Spleen (tissue), 11 donors: ENCODE data around the gene KIF25. TPM values are rescaled to one million over a fixed set of nuclear protein-coding genes. Genes with fewer than 3 reads are reported as not detected.

Source experiments
- DNase-seq: peaks from one replicate; pipeline ENCODE4 v3.0.0-alpha.2; 2020
- H3K27ac ChIP-seq, 8 donors: fragments of 200-600 bp; sonication (generic) in 7 of 8; 1 replicate in 4 of 8; 2 replicates in 4 of 8; pipeline versions ENCODE4 v1.5.0 to v1.8.0; 2016 to 2021; ENCODE audit warnings: inconsistent platforms in 4 of 8, mild to moderate bottlenecking in 4 of 8, moderate library complexity in 1 of 8
- H3K27me3 ChIP-seq, 7 donors: fragments of 200-600 bp; sonication (generic) in 6 of 7; replicated peaks in 1 of 7; 1 replicate in 4 of 7; 2 replicates in 3 of 7; pipeline versions ENCODE4 v1.5.0 to v1.8.0; 2016 to 2021; ENCODE audit warnings: inconsistent platforms in 3 of 7, mild to moderate bottlenecking in 1 of 7
- H3K36me3 ChIP-seq, 6 donors: fragments of 200-600 bp; sonication (generic) in 5 of 6; 1 replicate in 4 of 6; 2 replicates in 2 of 6; pipeline versions ENCODE4 v1.5.0 to v1.8.0; 2016 to 2021; ENCODE audit warnings: inconsistent platforms in 2 of 6
- H3K4me1 ChIP-seq, 6 donors: fragments of 200-600 bp; sonication (generic) in 5 of 6; 1 replicate in 3 of 6; 2 replicates in 3 of 6; pipeline versions ENCODE4 v1.5.0 to v1.8.0; 2016 to 2021; ENCODE audit warnings: inconsistent platforms in 3 of 6
- H3K4me3 ChIP-seq, 8 donors: fragments of 200-600 bp; sonication (generic) in 7 of 8; 1 replicate in 4 of 8; 2 replicates in 4 of 8; pipeline versions ENCODE4 v1.5.0 to v1.8.0; 2016 to 2021; ENCODE audit warnings: inconsistent platforms in 4 of 8, mild to moderate bottlenecking in 4 of 8, moderate library complexity in 2 of 8
- H3K9me3 ChIP-seq, 8 donors: fragments of 200-600 bp; sonication (generic) in 7 of 8; 1 replicate in 4 of 8; 2 replicates in 4 of 8; pipeline versions ENCODE4 v1.5.0 to v1.8.0; 2016 to 2021; ENCODE audit warnings: inconsistent platforms in 4 of 8
- POLR2A ChIP-seq, 3 donors: fragments of 450-650 bp; IDR thresholded peaks; one replicate each; pipeline ENCODE4 v1.5.1; 2017; ENCODE audit warnings: antibody characterized with exemption in 3 of 3, mild to moderate bottlenecking in 1 of 3
- POLR2AphosphoS5 ChIP-seq, 3 donors: sonication (generic); formaldehyde crosslinking; IDR thresholded peaks; one replicate each; pipeline ENCODE4 v1.5.1; 2017; ENCODE audit warnings: antibody characterized with exemption in 3 of 3
- WGBS, 5 donors: extraction: QIAGEN DNeasy Blood & Tissue Kit in 3 of 5; methylation state at CpG; one replicate each; pipeline versions ENCODE4 v1.1.5 to v1.1.7; 2013 to 2018; 5-methylcytosine and 5-hydroxymethylcytosine counted together
- intact Hi-C: fragments of 100-400 bp; cut with DNase I; formaldehyde crosslinking; loops from one replicate; pipeline ENCODE4 v1.15.0; 2023; ENCODE audit warnings: low total_unique reads
- polyA plus RNA-seq, 3 donors: library from polyadenylated mRNA; stranded (reverse); fragments of 200-250 nt; gene quantifications; one replicate each; pipeline ENCODE4 v1.2.1, GENCODE V29; 2013
- total RNA-seq, 7 donors: library from RNA; depleted of rRNA in 3 of 7; stranded (reverse); fragments of >200 nt in 3 of 7; fragmentation: NEBNext Ultra II Directional in 4 of 7; extraction: Animal tissue kit (Norgen Biotek cat#: 25700) in 4 of 7; gene quantifications; one replicate each; pipeline versions ENCODE4 v1.1.0 to v1.2.1, GENCODE V29; 2016 to 2021
- TF ChIP-seq, protein P1 (sequence below), 11 experiments: fragments of 200-600 bp in 7 of 11; fragments of 450-650 bp in 4 of 11; sonication (generic) in 4 of 11; IDR thresholded peaks in 8 of 11; conservative IDR thresholded peaks in 3 of 11; 1 replicate in 7 of 11; 2 replicates in 4 of 11; pipeline versions ENCODE4 v1.4.0 to v1.8.0; 2016 to 2021; ENCODE audit warnings: antibody characterized with exemption in 11 of 11, inconsistent platforms in 4 of 11, mild to moderate bottlenecking in 1 of 11
- donor health status: healthy with polysubstance abuse.
- donor health status: DM: no; HTN: no; CAD: no; lungs with moderate emphysema.
- donor health status: DM: no; HTN: no; CAD: no.
- donor health status: Bipolar disorder and iron deficiency.
- donor health status: healthy.
- donor health status: DM: no; HTN: no; CAD: no.
- donor health status: DM: yes; HTN: yes; CAD: no.

Gene KIF25
- total and polyA plus RNA-seq, 10 donors: 0.32 to 1.7 (median 0.49) TPM; not detected in 3

DNA sequence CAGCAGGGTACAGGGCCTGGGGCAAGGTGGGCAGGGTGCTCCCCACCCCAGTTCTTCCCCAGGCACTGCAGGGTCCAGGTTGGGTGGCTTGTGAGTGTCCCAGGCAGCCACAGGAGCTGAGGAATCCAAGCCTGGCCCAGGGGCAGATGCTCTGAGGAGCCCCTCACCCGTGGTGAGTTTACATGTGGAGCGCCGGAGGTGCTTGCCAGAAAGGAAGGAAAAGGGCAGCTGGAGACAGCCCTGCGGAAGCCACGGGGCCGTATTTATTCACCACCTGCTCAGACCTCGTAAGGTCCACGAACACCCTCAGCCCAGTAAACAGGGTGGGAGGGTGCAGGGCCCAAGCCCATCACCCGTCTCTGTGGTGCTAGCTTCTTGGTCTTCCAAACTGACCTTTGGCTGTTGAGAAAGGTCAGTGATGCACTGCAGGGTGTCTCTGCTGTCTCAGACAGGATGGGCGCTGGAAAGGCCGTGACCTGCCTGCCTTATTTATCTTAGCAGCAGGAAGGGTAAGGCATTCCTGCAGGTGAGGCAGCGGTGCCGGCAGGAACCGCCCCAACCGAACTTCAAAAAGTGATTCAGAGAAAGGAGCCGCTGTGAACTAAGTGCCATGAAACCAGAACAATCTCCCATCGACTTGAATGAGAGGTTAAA, 85.5 kb downstream of the KIF25 start:
- 46 to 64% (median 55%) methylated on average over 16 to 17 of the region's 17 CpGs for WGBS, 5 donors
- no peak for DNase-seq
- TF ChIP-seq POLR2A (IDR thresholded peaks at IDR 0.05) (no peak), POLR2AphosphoS5 (IDR thresholded peaks at IDR 0.05) (no peak)
- TF ChIP-seq, protein P1, sequence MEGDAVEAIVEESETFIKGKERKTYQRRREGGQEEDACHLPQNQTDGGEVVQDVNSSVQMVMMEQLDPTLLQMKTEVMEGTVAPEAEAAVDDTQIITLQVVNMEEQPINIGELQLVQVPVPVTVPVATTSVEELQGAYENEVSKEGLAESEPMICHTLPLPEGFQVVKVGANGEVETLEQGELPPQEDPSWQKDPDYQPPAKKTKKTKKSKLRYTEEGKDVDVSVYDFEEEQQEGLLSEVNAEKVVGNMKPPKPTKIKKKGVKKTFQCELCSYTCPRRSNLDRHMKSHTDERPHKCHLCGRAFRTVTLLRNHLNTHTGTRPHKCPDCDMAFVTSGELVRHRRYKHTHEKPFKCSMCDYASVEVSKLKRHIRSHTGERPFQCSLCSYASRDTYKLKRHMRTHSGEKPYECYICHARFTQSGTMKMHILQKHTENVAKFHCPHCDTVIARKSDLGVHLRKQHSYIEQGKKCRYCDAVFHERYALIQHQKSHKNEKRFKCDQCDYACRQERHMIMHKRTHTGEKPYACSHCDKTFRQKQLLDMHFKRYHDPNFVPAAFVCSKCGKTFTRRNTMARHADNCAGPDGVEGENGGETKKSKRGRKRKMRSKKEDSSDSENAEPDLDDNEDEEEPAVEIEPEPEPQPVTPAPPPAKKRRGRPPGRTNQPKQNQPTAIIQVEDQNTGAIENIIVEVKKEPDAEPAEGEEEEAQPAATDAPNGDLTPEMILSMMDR (IDR thresholded peaks at IDR 0.05 in 8 of 11, conservative IDR thresholded peaks at IDR 0.05 in 3 of 11): no peak
- Histone ChIP-seq H3K36me3 (no peaks in the 10 kb centered on the region), H3K9me3 (no peaks in the 10 kb centered on the region), H3K27me3 (no peaks in the 10 kb centered on the region), H3K27ac (no peak overlapping the region), H3K4me3 (no peak overlapping the region), H3K4me1 (peaks cover 0 to 23% (median 11%) of the 10 kb centered on the region in 6 donors)
- intact Hi-C loops: no loop called here

DNA sequence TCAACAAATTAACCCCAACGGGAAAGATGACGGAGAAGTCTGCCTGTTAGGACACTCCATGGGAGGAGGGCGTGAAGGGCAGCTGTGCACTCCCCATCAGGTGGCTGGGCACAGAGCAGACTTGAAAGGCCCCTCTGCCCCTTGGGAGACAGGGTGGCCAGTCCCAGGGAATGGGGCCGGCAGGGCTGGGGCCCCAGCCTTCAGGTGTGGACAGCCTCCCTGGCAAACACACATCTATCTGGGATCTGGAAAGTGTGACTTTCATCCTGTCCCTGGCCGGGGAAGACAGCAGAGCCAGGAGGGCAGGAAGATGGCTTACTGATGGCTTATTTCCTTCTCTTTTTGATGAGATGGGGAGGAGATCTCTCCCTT, 86.0 kb downstream of the KIF25 start:
- no peak for DNase-seq
- H3K9me3 ChIP-seq: no peaks in the 10 kb centered on the region
- H3K4me3 ChIP-seq: no peak overlapping the region
- intact Hi-C loops: no loop called here
- no peak for TF ChIP-seq POLR2A (IDR thresholded peaks at IDR 0.05)
- no peak for TF ChIP-seq POLR2AphosphoS5 (IDR thresholded peaks at IDR 0.05)
- TF ChIP-seq, protein P1 (IDR thresholded peaks at IDR 0.05 in 8 of 11, conservative IDR thresholded peaks at IDR 0.05 in 3 of 11): no peak
- whole genome bisulfite sequencing, 5 donors: 51 to 69% (median 59%) methylated on average over 4 to 5 of the region's 5 CpGs
- no peaks in the 10 kb centered on the region for H3K27me3 ChIP-seq
- no peaks in the 10 kb centered on the region for H3K36me3 ChIP-seq
- no peak overlapping the region for H3K27ac ChIP-seq
- peaks cover 0 to 24% (median 11%) of the 10 kb centered on the region in 6 donors for H3K4me1 ChIP-seq

DNA sequence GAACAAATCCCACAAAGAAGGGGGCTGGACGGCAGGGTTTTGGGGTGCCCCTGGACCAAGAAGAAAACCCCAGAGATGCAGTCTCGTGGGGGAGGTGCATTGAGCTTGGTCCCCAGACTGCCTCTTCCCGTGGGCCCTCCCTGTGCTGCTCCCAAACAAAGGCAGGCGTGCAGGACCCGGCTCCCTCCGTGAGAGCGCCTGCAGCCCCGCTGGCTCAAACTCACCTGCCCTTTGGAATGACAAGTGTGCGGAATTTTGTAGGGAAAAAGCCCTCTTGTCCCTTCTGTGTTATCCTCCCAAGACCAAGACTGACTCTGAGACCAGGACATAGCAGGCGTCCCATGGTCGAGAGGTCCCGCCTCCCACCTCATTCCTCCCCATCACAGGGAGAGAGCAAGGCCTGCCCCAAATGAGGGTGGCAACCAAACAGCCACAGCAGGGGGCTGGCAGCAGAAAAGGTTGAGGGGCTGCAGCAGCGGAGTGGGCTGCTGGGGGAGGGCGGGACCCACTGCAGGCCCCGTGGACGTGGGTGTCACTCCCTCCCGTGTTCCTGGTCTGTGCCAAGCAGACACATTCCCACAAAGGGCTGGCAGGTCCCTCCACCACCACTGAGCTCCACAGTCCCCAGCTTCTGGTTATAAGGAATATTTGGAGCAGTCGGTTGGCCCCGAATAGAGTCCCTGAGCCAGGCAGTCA, 87.1 kb downstream of the KIF25 start:
- TF ChIP-seq, protein P1 (IDR thresholded peaks at IDR 0.05 in 8 of 11, conservative IDR thresholded peaks at IDR 0.05 in 3 of 11): no peak
- TF ChIP-seq POLR2A (IDR thresholded peaks at IDR 0.05): no peak
- no peak for TF ChIP-seq POLR2AphosphoS5 (IDR thresholded peaks at IDR 0.05)
- Histone ChIP-seq H3K27ac (no peak overlapping the region), H3K36me3 (no peaks in the 10 kb centered on the region), H3K4me3 (no peak overlapping the region), H3K9me3 (no peaks in the 10 kb centered on the region), H3K4me1 (peaks cover 0 to 20% (median 8%) of the 10 kb centered on the region in 6 donors), H3K27me3 (no peaks in the 10 kb centered on the region)
- DNase-seq: no peak
- 80 to 92% (median 86%) methylated on average over 18 to 19 of the region's 19 CpGs for WGBS, 5 donors
- intact Hi-C loops: no loop called here

DNA sequence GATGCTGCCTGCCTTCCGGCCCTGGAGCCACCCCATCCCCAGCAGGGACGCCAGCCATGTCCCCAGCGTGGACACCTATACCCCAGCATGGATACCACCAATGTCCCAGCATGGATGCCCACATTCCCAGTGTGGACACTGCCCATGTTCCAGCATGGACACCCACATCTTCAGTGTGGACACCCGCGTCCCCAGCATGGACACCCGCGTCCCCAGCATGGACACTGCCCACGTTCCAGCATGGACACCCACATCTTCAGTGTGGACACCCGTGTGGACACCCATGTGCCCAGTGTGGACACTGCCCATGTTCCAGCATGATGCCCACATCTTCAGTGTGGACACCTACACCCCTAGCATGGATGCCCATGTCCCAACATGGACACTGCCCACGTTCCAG, 88.6 kb downstream of the KIF25 start:
- DNase-seq: no peak
- peaks cover 0 to 17% (median 3%) of the 10 kb centered on the region in 6 donors for H3K4me1 ChIP-seq
- no peaks in the 10 kb centered on the region for H3K36me3 ChIP-seq
- TF ChIP-seq, protein P1 (IDR thresholded peaks at IDR 0.05 in 8 of 11, conservative IDR thresholded peaks at IDR 0.05 in 3 of 11): no peak
- TF ChIP-seq POLR2AphosphoS5 (IDR thresholded peaks at IDR 0.05) (no peak), POLR2A (IDR thresholded peaks at IDR 0.05) (no peak)
- H3K27ac ChIP-seq: no peak overlapping the region
- no peaks in the 10 kb centered on the region for H3K27me3 ChIP-seq
- WGBS, 5 donors: 84 to 96% (median 89%) methylated on average over 6 to 10 of the region's 10 CpGs
- H3K9me3 ChIP-seq: no peaks in the 10 kb centered on the region
- intact Hi-C loops: no loop called here
- H3K4me3 ChIP-seq: no peak overlapping the region
